HepG2 (cell line): ENCODE data around the gene HDGF. TPM values are rescaled to one million over a fixed set of nuclear protein-coding genes. Genes with fewer than 3 reads are reported as not detected.

Experiments used
- ASH2L ChIP-seq: fragments of 300-600, 200-600 bp; sonication (generic); IDR thresholded peaks from 2 replicates; pipeline ENCODE4 v1.7.0; 2017; ENCODE audit warnings: low read depth, mild to moderate bottlenecking, moderate library complexity, mixed read lengths, low read length; ENCODE audit not compliant: insufficient read length
- CEBPZ ChIP-seq: IDR thresholded peaks from 2 replicates; pipeline ENCODE4 v1.6.1; 2012; ENCODE audit warnings: low read length, improper control_type of control experiment
- ELF1 ChIP-seq: sonication (generic); formaldehyde crosslinking; IDR thresholded peaks from 2 replicates; pipeline ENCODE4 v1.4.0; 2020; ENCODE audit warnings: missing genetic modification reagents
- EZH2 ChIP-seq: conservative IDR thresholded peaks from 2 replicates; pipeline ENCODE4 v1.6.1; 2012; ENCODE audit warnings: mild to moderate bottlenecking, low read depth, low read length, moderate library complexity
- GATAD1 ChIP-seq: IDR thresholded peaks from 2 replicates; pipeline ENCODE4 v1.6.1; 2016; ENCODE audit warnings: missing genetic modification reagents, missing compliant biosample characterization
- IRF9 ChIP-seq: sonication (generic); formaldehyde crosslinking; IDR thresholded peaks from 2 replicates; pipeline ENCODE4 v1.8.0; 2022; ENCODE audit warnings: missing genetic modification reagents, mild to moderate bottlenecking, borderline replicate concordance
- MLLT10 ChIP-seq: sonication (generic); formaldehyde crosslinking; IDR thresholded peaks from 2 replicates; pipeline ENCODE4 v1.4.0; 2020; ENCODE audit warnings: missing genetic modification reagents
- MXD4 ChIP-seq: IDR thresholded peaks from 2 replicates; pipeline ENCODE4 v1.6.1; 2016; ENCODE audit warnings: mild to moderate bottlenecking, missing biosample characterization, missing genetic modification reagents
- SKI ChIP-seq: fragments of 450-650 bp; IDR thresholded peaks from one replicate; pipeline ENCODE4 v1.6.1; 2018; ENCODE audit warnings: mild to moderate bottlenecking; ENCODE audit not compliant: partially characterized antibody
- SSRP1 ChIP-seq: IDR thresholded peaks from 2 replicates; pipeline ENCODE4 v1.6.1; 2016; ENCODE audit warnings: control low read depth
- THAP11 ChIP-seq: IDR thresholded peaks from 2 replicates; pipeline ENCODE4 v1.6.1; 2016; ENCODE audit warnings: missing biosample characterization, missing genetic modification reagents
- ZC3H13 ChIP-seq: sonication (generic); formaldehyde crosslinking; IDR thresholded peaks from 2 replicates; pipeline ENCODE4 v1.8.1; 2023; ENCODE audit warnings: mild to moderate bottlenecking, missing genetic modification reagents, moderate library complexity
- ZNF354B ChIP-seq: sonication (generic); formaldehyde crosslinking; IDR thresholded peaks from 2 replicates; pipeline ENCODE4 v1.8.0; 2022; ENCODE audit warnings: mild to moderate bottlenecking, missing genetic modification reagents
- ZNF430 ChIP-seq: sonication (generic); formaldehyde crosslinking; IDR thresholded peaks from 2 replicates; pipeline ENCODE4 v1.9.0; 2021; ENCODE audit warnings: mild to moderate bottlenecking, missing genetic modification reagents
- ZNF468 ChIP-seq: sonication (generic); formaldehyde crosslinking; IDR thresholded peaks from 2 replicates; pipeline ENCODE4 v1.8.0; 2022; ENCODE audit warnings: mild to moderate bottlenecking, moderate library complexity, missing genetic modification reagents
- ZNF724P ChIP-seq: sonication (generic); formaldehyde crosslinking; IDR thresholded peaks from 2 replicates; pipeline ENCODE4 v1.8.0; 2022; ENCODE audit warnings: missing genetic modification reagents, borderline replicate concordance
- polyA plus RNA-seq, 8 experiments: library from polyadenylated mRNA; depleted of rRNA in 3 of 8; stranded (reverse) in 7 of 8; unstranded in 1 of 8; fragments of >200 nt; fragmentation: Illumina TruSeq in 4 of 8; extraction: Trizol in 4 of 8; gene quantifications; 2 replicates each; pipeline versions ENCODE4 v1.2.1 to v1.2.3, GENCODE V29; 2011 to 2016; ENCODE audit warnings: low read depth in 4 of 8, missing spikeins in 1 of 8, mixed read lengths in 1 of 8; ENCODE audit not compliant: insufficient read depth in 1 of 8
- total RNA-seq, 5 experiments: library from RNA; depleted of rRNA; stranded (reverse); fragments of >200 nt; fragmentation: Illumina TruSeq; extraction: Trizol; gene quantifications; 2 replicates each; pipeline ENCODE4 v1.2.3, GENCODE V29; 2016; ENCODE audit warnings: low read depth in 1 of 5
- TF ChIP-seq, protein P1 (sequence below): sonication (generic); formaldehyde crosslinking; IDR thresholded peaks from 2 replicates; pipeline ENCODE4 v1.4.0; 2020; ENCODE audit warnings: missing genetic modification reagents
- TF ChIP-seq, protein P2 (sequence below): sonication (generic); formaldehyde crosslinking; IDR thresholded peaks from 2 replicates; pipeline ENCODE4 v1.4.0; 2020; ENCODE audit warnings: missing genetic modification reagents; ENCODE audit errors: not compliant biosample characterization
- TF ChIP-seq, protein P3 (sequence below): IDR thresholded peaks from 2 replicates; pipeline ENCODE4 v1.6.1; 2018; ENCODE audit warnings: missing genetic modification reagents, mild to moderate bottlenecking, missing compliant biosample characterization

HDGF gene
- total and polyA plus RNA-seq, 2 of the 13 experiments (the other 11 are each of a cell fraction or from before 2014, with no cell fraction given) = 156 to 196 TPM

- TF ChIP-seq ZNF724P (no peak), SKI (no peak), IRF9 (CRISPR knock-in tag) (no peak), THAP11 (CRISPR knock-in tag) (peak; percentile 93), CEBPZ (no peak), ZNF468 (CRISPR knock-in tag) (no peak), GATAD1 (peak; percentile 86), ZNF430 (CRISPR knock-in tag) (no peak), EZH2 (no peak), ASH2L (peak; percentile 71), ZC3H13 (0 out of 2 replicates have a peak, but pooled peaks have one; percentile 48), ELF1 (CRISPR knock-in tag) (peak; percentile 89), MLLT10 (no peak), ZNF354B (no peak), SSRP1 (CRISPR knock-in tag) (no peak), MXD4 (CRISPR knock-in tag) (no peak; the same call in 1 of the 2 replicates)
- TF ChIP-seq, protein P1, sequence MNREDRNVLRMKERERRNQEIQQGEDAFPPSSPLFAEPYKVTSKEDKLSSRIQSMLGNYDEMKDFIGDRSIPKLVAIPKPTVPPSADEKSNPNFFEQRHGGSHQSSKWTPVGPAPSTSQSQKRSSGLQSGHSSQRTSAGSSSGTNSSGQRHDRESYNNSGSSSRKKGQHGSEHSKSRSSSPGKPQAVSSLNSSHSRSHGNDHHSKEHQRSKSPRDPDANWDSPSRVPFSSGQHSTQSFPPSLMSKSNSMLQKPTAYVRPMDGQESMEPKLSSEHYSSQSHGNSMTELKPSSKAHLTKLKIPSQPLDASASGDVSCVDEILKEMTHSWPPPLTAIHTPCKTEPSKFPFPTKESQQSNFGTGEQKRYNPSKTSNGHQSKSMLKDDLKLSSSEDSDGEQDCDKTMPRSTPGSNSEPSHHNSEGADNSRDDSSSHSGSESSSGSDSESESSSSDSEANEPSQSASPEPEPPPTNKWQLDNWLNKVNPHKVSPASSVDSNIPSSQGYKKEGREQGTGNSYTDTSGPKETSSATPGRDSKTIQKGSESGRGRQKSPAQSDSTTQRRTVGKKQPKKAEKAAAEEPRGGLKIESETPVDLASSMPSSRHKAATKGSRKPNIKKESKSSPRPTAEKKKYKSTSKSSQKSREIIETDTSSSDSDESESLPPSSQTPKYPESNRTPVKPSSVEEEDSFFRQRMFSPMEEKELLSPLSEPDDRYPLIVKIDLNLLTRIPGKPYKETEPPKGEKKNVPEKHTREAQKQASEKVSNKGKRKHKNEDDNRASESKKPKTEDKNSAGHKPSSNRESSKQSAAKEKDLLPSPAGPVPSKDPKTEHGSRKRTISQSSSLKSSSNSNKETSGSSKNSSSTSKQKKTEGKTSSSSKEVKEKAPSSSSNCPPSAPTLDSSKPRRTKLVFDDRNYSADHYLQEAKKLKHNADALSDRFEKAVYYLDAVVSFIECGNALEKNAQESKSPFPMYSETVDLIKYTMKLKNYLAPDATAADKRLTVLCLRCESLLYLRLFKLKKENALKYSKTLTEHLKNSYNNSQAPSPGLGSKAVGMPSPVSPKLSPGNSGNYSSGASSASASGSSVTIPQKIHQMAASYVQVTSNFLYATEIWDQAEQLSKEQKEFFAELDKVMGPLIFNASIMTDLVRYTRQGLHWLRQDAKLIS (CRISPR knock-in tag) = no peak
- TF ChIP-seq, protein P2, sequence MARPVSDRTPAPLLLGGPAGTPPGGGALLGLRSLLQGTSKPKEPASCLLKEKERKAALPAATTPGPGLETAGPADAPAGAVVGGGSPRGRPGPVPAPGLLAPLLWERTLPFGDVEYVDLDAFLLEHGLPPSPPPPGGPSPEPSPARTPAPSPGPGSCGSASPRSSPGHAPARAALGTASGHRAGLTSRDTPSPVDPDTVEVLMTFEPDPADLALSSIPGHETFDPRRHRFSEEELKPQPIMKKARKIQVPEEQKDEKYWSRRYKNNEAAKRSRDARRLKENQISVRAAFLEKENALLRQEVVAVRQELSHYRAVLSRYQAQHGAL (CRISPR knock-in tag) = no peak
- TF ChIP-seq, protein P3, sequence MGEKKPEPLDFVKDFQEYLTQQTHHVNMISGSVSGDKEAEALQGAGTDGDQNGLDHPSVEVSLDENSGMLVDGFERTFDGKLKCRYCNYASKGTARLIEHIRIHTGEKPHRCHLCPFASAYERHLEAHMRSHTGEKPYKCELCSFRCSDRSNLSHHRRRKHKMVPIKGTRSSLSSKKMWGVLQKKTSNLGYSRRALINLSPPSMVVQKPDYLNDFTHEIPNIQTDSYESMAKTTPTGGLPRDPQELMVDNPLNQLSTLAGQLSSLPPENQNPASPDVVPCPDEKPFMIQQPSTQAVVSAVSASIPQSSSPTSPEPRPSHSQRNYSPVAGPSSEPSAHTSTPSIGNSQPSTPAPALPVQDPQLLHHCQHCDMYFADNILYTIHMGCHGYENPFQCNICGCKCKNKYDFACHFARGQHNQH (CRISPR knock-in tag) = peak; percentile 64; the same call in 1 of the 2 replicates
These were observed 22.6 kb downstream of the HDGF start, which contains the start of gene ISG20L2 (continued) for GRCh38 chr1:156728599-156729462.
